SJCRH30 (cell line): Measurements from ENCODE around the gene VAMP2. TPM values are rescaled to one million over a fixed set of nuclear protein-coding genes. Genes with fewer than 3 reads are reported as not detected.

ENCODE experiments used
- total RNA-seq: library from RNA; depleted of rRNA; stranded (reverse); fragments of >200 nt; shearing (Covaris generic); gene quantifications from 2 replicates; pipeline ENCODE4 v1.2.3, GENCODE V29; 2014; rRNA removed

Gene VAMP2
- total RNA-seq, 1 experiment from 2014 or later, result 7.9 TPM

Other genes with a start within 250 kb of the VAMP2 start
- gene RNF227, start 246.7 kb downstream of the VAMP2 start, total RNA-seq, result 6.6 and 7.1 TPM in 2 replicates
- 0.61 and 0.73 TPM in 2 replicates for gene KCNAB3, start 233.1 kb downstream of the VAMP2 start, total RNA-seq
- gene TRAPPC1, start 231.0 kb downstream of the VAMP2 start, total RNA-seq, result 36.5 and 38.8 TPM in 2 replicates
- 27.5 and 29.8 TPM in 2 replicates for gene CNTROB, start 230.7 kb downstream of the VAMP2 start, total RNA-seq
- gene GUCY2D, start 160.3 kb downstream of the VAMP2 start, total RNA-seq, result not detected in 2 replicates
- not detected in 2 replicates for gene ALOX15B, start 123.9 kb downstream of the VAMP2 start, total RNA-seq
- not detected in 2 replicates for gene ALOX12B, start 75.2 kb downstream of the VAMP2 start, total RNA-seq
- not detected in 2 replicates for gene ALOXE3, start 44.4 kb downstream of the VAMP2 start, total RNA-seq
- gene HES7, start 38.8 kb downstream of the VAMP2 start, total RNA-seq, result 0.79 and 0.91 TPM in 2 replicates
- gene PER1, start 10.5 kb downstream of the VAMP2 start, total RNA-seq, result 9.3 and 13.5 TPM in 2 replicates
- 13.0 and 19.8 TPM in 2 replicates for gene TMEM107, start 13.4 kb upstream of the VAMP2 start, total RNA-seq
- 1.9 and 2.2 TPM in 2 replicates for gene BORCS6, start 27.2 kb upstream of the VAMP2 start, total RNA-seq
- 108 and 113 TPM in 2 replicates for gene AURKB, start 47.6 kb upstream of the VAMP2 start, total RNA-seq
- gene CTC1, start 85.1 kb upstream of the VAMP2 start, total RNA-seq, result 6.9 and 8.3 TPM in 2 replicates
- 55.8 and 64.6 TPM in 2 replicates for gene PFAS, start 86.3 kb upstream of the VAMP2 start, total RNA-seq
- gene RANGRF, start 125.7 kb upstream of the VAMP2 start, total RNA-seq, result 17.9 and 19.2 TPM in 2 replicates
- 1.0 and 1.6 TPM in 2 replicates for gene SLC25A35, start 132.5 kb upstream of the VAMP2 start, total RNA-seq
- gene ARHGEF15, start 147.3 kb upstream of the VAMP2 start, total RNA-seq, result 0.71 and 1.8 TPM in 2 replicates
- gene ODF4, start 176.9 kb upstream of the VAMP2 start, total RNA-seq, result not detected in 2 replicates
- gene RPL26, start 220.2 kb upstream of the VAMP2 start, total RNA-seq, result 3,054 and 3,660 TPM in 2 replicates
- gene RNF222, start 234.9 kb upstream of the VAMP2 start, total RNA-seq, result not detected in 2 replicates